GM12891 (cell line): ENCODE data around the gene SEMG2.

Source experiments
- POLR2A ChIP-seq: IDR thresholded peaks from 2 replicates; pipeline ENCODE4 v1.6.1; 2011; ENCODE audit warnings: low read depth, low read length, control low read depth
- POLR2AphosphoS5 ChIP-seq: IDR thresholded peaks from 2 replicates; pipeline ENCODE4 v1.6.1; 2011; ENCODE audit warnings: low read depth, low read length, control low read depth
- POU2F2 ChIP-seq: IDR thresholded peaks from 2 replicates; pipeline ENCODE4 v1.6.1; 2011; ENCODE audit warnings: low read depth, mild to moderate bottlenecking, control low read depth, low read length, moderate library complexity
- SPI1 ChIP-seq: IDR thresholded peaks from 2 replicates; pipeline ENCODE4 v1.6.1; 2011; ENCODE audit warnings: low read depth, low read length, control low read depth
- TAF1 ChIP-seq: IDR thresholded peaks from 2 replicates; pipeline ENCODE4 v1.6.1; 2011; ENCODE audit warnings: low read depth, low read length, control low read depth

DNA sequence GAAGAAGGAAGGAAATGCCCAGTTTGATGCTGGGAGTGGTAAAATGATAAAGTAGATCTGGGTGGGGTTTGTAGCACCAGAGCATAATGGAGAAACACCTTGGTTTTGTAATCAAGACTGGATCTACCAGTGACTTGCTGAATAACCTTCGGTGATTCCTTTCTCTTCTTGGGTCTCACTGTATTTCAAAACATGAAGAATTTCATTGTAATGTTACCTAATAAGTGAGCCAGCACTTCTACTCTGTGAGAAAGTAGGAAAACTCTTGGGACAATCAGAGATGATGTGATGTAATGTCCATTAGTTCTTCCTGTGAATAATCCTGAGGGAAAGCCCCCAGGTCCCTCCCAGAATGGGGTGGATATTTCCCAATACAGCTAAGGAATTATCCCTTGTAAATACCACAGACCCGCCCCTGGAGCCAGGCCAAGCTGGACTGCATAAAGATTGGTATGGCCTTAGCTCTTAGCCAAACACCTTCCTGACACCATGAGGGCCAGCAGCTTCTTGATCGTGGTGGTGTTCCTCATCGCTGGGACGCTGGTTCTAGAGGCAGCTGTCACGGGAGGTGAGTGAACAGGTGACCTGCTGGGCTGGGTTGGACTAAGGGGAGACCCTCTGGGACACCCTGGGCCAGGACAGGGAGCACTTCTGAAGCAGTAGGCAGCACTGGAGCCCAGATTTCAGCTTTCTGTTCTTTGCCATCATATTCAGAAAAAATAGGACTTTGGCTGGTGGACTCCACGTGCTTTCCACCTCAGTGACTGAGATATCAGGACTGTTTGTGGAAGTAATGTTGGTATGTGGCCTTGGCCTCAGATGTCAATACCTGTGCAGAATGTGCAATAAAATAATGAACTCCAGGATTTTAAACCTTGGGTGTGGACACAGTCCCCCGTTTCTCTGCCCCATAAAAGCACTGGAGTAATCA lies 46.5 kb upstream of the SEMG2 start, which contains the start of gene PI3:
- TF ChIP-seq POLR2A = no peak
- no peak for TF ChIP-seq TAF1
- TF ChIP-seq POU2F2 = no peak
- TF ChIP-seq POLR2AphosphoS5 = no peak
- no peak for TF ChIP-seq SPI1
